VCaP (cell line): ENCODE results near the gene CBX2.

Source experiments
- H3K27ac ChIP-seq: fragments of 450-650 bp; 2 replicates; pipeline ENCODE4 v1.5.1; 2017
- TF ChIP-seq, protein P1 (sequence below): fragments of 450-650 bp; conservative IDR thresholded peaks from 2 replicates; pipeline ENCODE4 v1.5.1; 2017; ENCODE audit warnings: mild to moderate bottlenecking, moderate library complexity

CBX2 gene

DNA sequence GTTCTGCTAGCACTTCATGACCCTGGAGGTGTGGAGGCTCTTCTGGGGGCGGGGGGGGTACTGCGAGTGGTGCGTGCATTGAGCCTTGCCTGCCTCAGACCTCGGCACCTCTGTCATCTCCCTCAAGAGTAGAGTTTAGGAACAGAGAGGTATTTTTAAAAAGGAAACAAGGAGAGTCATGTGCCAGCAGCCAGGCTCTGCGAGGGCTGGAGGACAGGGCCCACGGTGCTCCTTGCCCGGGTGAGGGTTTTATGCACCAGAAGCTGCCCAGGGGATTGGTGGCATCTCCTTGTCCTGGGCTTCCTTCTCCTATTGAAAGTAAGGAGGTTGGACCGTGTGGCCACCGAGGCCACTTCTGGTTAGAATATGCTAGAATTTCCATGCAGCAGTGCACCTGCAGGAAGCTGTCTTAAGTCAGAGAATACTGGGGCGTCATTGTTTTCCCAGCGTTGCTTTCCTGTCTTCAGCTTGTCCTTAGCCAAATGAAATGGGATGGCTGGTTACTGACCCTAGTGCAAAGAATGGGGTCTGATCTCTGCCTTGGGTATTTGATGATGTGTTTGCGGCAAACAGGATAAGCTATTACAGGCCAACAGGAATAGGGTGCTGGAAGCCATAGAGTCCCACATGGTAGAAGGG, 3.2 kb downstream of the CBX2 start:
- H3K27ac ChIP-seq: no peak overlapping the region
- TF ChIP-seq, protein P1, sequence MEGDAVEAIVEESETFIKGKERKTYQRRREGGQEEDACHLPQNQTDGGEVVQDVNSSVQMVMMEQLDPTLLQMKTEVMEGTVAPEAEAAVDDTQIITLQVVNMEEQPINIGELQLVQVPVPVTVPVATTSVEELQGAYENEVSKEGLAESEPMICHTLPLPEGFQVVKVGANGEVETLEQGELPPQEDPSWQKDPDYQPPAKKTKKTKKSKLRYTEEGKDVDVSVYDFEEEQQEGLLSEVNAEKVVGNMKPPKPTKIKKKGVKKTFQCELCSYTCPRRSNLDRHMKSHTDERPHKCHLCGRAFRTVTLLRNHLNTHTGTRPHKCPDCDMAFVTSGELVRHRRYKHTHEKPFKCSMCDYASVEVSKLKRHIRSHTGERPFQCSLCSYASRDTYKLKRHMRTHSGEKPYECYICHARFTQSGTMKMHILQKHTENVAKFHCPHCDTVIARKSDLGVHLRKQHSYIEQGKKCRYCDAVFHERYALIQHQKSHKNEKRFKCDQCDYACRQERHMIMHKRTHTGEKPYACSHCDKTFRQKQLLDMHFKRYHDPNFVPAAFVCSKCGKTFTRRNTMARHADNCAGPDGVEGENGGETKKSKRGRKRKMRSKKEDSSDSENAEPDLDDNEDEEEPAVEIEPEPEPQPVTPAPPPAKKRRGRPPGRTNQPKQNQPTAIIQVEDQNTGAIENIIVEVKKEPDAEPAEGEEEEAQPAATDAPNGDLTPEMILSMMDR: no peak

DNA sequence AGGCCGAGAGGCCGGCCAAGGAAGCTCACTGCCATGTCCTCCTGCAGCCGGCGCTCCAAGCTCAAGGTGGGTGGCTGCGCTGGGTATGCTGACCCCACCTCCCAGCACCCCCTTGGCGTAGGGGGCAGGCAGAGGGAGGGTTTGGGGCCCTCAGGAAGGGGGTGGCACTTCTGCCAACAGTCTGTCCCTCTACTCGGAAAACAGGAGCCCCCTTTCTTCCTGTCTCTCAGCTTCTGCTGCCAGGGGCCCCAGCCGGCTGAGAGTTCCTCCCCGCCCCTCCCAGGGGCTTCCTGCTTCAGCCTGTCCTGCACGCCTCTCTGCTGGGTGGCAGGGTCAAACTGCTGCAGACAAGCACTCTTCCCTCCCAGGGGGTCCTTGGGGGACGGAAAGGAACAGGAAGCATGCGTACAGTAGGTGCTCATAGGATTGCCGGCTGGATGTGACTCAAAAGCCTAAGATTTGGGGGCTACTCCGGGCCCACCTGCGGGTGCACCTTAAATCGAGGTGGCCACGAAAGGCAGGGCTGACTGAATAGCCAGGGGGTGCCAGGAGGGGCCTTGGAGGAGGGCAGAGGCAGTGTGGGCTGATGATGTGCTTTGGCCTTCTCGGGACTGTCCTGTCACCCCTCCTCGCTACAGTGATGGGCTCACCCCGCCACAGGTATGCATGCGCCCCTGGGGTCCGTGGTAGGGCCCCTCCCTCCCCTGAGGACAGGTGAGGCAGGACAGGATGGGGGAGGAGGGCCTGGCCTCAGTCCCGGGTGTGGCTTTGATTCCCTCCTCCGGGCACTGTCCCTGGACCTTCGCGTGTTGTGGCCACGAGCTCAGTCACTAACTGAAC, 4.0 kb downstream of the CBX2 start:
- TF ChIP-seq, protein P1: no peak
- no peak overlapping the region for H3K27ac ChIP-seq

DNA sequence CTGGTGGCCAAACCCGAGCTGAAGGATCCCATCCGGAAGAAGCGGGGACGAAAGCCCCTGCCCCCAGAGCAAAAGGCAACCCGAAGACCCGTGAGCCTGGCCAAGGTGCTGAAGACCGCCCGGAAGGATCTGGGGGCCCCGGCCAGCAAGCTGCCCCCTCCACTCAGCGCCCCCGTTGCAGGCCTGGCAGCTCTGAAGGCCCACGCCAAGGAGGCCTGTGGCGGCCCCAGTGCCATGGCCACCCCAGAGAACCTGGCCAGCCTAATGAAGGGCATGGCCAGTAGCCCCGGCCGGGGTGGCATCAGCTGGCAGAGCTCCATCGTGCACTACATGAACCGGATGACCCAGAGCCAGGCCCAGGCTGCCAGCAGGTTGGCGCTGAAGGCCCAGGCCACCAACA, 5.9 kb downstream of the CBX2 start:
- TF ChIP-seq, protein P1: no peak

DNA sequence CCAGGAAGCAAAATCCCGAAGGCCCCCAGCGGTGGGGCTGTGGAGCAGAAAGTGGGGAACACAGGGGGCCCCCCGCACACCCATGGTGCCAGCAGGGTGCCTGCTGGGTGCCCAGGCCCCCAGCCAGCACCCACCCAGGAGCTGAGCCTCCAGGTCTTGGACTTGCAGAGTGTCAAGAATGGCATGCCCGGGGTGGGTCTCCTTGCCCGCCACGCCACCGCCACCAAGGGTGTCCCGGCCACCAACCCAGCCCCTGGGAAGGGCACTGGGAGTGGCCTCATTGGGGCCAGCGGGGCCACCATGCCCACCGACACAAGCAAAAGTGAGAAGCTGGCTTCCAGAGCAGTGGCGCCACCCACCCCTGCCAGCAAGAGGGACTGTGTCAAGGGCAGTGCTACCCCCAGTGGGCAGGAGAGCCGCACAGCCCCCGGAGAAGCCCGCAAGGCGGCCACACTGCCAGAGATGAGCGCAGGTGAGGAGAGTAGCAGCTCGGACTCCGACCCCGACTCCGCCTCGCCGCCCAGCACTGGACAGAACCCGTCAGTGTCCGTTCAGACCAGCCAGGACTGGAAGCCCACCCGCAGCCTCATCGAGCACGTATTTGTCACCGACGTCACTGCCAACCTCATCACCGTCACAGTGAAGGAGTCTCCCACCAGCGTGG, 6.5 kb downstream of the CBX2 start:
- TF ChIP-seq, protein P1: no peak
- H3K27ac ChIP-seq: no peak overlapping the region

More for the DNA sequence above, 5.9 kb downstream of the CBX2 start:
- no peak overlapping the region for H3K27ac ChIP-seq

DNA sequence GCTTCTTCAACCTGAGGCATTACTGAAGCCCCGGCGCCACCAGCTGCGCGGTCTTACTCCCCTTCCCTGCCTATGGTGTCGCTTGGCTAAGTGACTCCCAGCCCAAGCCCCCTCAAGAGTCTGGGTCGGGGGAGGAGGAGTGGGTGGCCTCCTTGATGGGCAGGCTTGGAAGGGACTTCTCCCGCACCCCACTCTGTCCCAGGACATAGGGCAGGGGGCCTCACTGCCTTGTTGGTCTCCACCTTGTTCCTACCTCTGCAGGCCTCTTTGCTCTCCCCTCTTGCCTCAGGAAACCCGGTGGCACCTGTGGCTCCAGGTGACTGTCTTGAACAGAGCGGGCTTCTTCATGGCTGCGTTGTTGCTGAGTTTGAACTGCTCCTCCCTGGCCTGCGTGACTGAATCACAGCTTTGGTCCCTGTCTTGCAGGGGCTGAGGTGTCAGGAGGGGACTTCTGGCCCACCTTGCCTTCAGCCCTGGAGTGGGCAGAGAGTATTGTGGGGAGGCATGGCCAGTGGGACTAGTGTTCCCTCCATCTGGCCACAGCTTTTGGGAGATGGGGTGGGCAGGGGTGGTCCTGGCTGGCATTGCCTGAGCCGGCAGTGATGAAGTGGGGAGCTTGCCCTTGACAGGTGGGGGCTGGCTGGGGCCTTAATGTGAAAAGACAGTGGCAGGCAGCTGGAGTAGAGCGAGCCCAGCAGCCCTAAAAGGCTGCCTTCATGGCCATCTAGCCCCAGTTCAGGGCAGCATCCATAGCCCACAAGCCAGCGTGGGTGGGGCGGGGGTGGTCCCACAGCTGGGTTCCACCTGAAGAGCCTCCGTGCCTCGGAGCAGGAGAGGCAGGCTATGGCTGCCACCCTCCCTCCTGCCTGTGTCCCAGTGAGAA, 7.3 kb downstream of the CBX2 start:
- TF ChIP-seq, protein P1: no peak
- no peak overlapping the region for H3K27ac ChIP-seq

- TF ChIP-seq, protein P1: no peak
- H3K27ac ChIP-seq: no peak overlapping the region
Measured at GRCh38 chr17:79785900-79786810, 8.2 kb downstream of the CBX2 start.
